Ascending aorta (tissue), 2 donors: ENCODE data around the gene S100A8. TPM values are rescaled to one million over a fixed set of nuclear protein-coding genes. Genes with fewer than 3 reads are reported as not detected.
A peak's percentile ranks its signal among the peaks of the same experiment; 100 is the strongest.

Source experiments
- DNase-seq, 2 donors: peaks; one replicate each; pipeline ENCODE4 v3.0.0-alpha.2; 2019; ENCODE audit warnings: low spot score in 2 of 2
- H3K27ac ChIP-seq, 2 donors: fragments of 200-600 bp; sonication (generic); one replicate each; pipeline ENCODE4 v1.5.1; 2016 to 2017; ENCODE audit warnings: mild to moderate bottlenecking in 1 of 2
- H3K27me3 ChIP-seq: fragments of 200-600 bp; sonication (generic); one replicate; pipeline ENCODE4 v1.5.1; 2017
- H3K36me3 ChIP-seq, 2 donors: fragments of 200-600 bp; sonication (generic); one replicate each; pipeline ENCODE4 v1.5.1; 2016
- H3K4me1 ChIP-seq, 2 donors: fragments of 200-600 bp; sonication (generic); one replicate each; pipeline ENCODE4 v1.5.1; 2016 to 2017; ENCODE audit warnings: mild to moderate bottlenecking in 1 of 2
- H3K4me3 ChIP-seq, 2 donors: fragments of 200-600 bp; sonication (generic); one replicate each; pipeline ENCODE4 v1.5.1; 2016 to 2017; ENCODE audit warnings: mild to moderate bottlenecking in 1 of 2
- H3K9me3 ChIP-seq, 2 donors: fragments of 200-600 bp; sonication (generic); one replicate each; pipeline ENCODE4 v1.5.1; 2016
- CTCF ChIP-seq, 3 experiments: fragments of 200-600 bp in 2 of 3; fragments of 450-650 bp in 1 of 3; sonication (generic) in 2 of 3; IDR thresholded peaks; one replicate each; pipeline ENCODE4 v1.5.1; 2016 to 2019; ENCODE audit warnings: antibody characterized with exemption in 3 of 3, mild to moderate bottlenecking in 1 of 3, moderate library complexity in 1 of 3
- intact Hi-C: fragments of 100-400 bp; cut with DNase I; formaldehyde crosslinking; loops from one replicate; pipeline ENCODE4 v1.15.1; 2023
- total RNA-seq: library from RNA; depleted of rRNA; stranded (reverse); fragments of >200 nt; gene quantifications from one replicate; pipeline ENCODE4 v1.1.0, GENCODE V29; 2016

Gene S100A8
- total RNA-seq: 33.5 TPM

GRCh38 chr1:153390938-153391710 lies at the start of gene S100A8:
TSS of gene S100A8 (minus strand) at chr1:153391073. CDS start at chr1:153390535, 538 bp downstream.
- Histone ChIP-seq H3K27ac (no peak within 1 kb of the TSS), H3K4me3 (no peak within 1 kb of the TSS), H3K27me3 (no peaks in the 10 kb centered on the region), H3K4me1 (no peaks in the 10 kb centered on the region), H3K9me3 (no peaks in the 10 kb centered on the region), H3K36me3 (no peaks in the 10 kb centered on the region)
- TF ChIP-seq CTCF (IDR thresholded peaks at IDR 0.05): no peak
- DNase-seq: peak in 1 of 2 donors; percentile 74
- intact Hi-C loops: no loop called here

DNA sequence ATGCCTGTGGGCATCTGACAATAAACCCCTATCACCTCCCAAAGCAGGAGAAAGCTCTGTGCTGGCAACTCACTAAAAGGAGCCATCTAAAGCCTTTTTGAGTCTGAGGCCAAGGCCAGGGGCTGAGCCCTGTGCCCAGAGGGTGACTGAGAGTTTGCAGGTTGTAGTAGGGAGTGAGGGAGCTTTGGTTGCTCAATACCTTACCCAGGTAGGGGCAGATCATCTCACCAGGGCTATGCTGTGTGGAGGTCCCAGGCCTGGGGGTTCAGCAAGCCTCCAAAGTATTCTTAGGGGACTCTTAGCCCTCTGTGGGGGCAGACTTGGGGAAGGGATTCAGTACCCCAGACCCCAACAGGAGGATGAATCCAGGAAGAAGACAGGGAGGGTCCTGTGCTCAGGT lies 48.4 kb upstream of the S100A8 start:
- H3K27me3 ChIP-seq: no peaks in the 10 kb centered on the region
- no peak overlapping the region for H3K4me3 ChIP-seq
- DNase-seq: no peak

GRCh38 chr1:153438599-153438998 lies 47.7 kb upstream of the S100A8 start:
- Histone ChIP-seq H3K9me3 (no peaks in the 10 kb centered on the region), H3K4me1 (no peaks in the 10 kb centered on the region), H3K27me3 (no peaks in the 10 kb centered on the region), H3K4me3 (no peak overlapping the region), H3K27ac (no peak overlapping the region), H3K36me3 (no peaks in the 10 kb centered on the region)
- no peak for TF ChIP-seq CTCF (IDR thresholded peaks at IDR 0.05)
- intact Hi-C loops: no loop called here
- DNase-seq: no peak

More for the DNA sequence above, 48.4 kb upstream of the S100A8 start:
- Histone ChIP-seq H3K36me3 (no peaks in the 10 kb centered on the region), H3K4me1 (no peaks in the 10 kb centered on the region), H3K9me3 (no peaks in the 10 kb centered on the region), H3K27ac (no peak overlapping the region)
- intact Hi-C loops: no loop called here
- TF ChIP-seq CTCF (IDR thresholded peaks at IDR 0.05): no peak

DNA sequence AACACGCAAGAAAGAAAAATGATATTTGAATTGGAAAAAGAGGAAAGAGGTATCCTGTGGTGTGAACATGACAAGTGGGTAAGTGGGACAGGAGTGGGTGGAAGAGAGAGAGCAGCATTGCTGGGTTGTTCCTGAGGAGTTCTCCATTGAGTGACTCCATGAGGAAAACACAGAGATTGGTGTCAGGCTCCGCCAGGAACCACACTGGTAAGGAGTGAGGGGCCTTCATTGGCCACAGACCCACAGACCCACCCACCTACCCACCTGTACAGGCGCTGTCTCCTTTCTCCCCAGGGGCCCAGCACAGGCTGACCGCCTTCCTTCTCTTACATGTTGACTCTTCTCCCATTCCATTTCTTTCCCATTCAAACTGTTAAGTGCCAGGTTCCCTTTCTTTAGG lies 46.4 kb upstream of the S100A8 start:
- Histone ChIP-seq H3K27ac (no peak overlapping the region), H3K4me1 (no peaks in the 10 kb centered on the region), H3K4me3 (no peak overlapping the region), H3K36me3 (no peaks in the 10 kb centered on the region), H3K9me3 (no peaks in the 10 kb centered on the region), H3K27me3 (no peaks in the 10 kb centered on the region)
- TF ChIP-seq CTCF (IDR thresholded peaks at IDR 0.05): no peak
- intact Hi-C loops: no loop called here
- no peak for DNase-seq

DNA sequence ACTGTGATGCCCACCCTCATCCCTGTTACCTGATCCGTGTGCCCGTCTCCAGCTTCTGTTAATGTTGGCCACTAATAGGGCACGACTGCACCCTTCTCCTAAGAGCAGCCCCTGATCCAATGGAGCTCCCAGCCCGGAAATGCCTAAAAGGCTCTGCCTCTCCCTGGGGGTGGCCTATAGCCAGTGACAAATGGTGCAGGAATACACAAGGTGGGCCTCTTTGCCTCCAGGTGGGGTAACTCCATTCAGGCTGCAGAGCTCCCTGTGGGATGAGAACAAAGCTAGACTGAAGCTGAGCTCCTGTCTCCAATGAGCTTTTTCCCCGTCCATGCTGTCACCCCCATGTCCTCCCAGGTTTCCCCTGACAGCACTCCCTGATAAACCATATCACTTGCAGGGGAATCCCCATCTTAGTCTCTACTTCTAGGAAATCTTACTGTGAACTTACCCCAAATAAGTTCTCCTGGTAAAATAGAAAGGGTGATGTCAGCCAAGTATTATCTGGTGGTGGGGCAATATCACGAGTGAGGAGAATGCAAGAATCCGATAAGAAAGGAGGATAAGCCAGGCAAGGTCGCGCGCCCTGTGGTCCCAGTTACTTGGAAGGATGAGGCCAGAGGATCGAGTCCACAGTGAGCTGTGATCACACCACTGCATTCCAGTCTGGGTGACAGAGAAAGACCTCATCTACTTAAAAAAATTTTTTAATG lies 44.0 kb upstream of the S100A8 start:
- intact Hi-C loops: no loop called here
- TF ChIP-seq CTCF (IDR thresholded peaks at IDR 0.05): no peak

More for the DNA sequence above, 44.0 kb upstream of the S100A8 start:
- no peak for DNase-seq
- Histone ChIP-seq H3K9me3 (no peaks in the 10 kb centered on the region), H3K27me3 (no peaks in the 10 kb centered on the region), H3K27ac (no peak overlapping the region), H3K4me3 (no peak overlapping the region), H3K36me3 (no peaks in the 10 kb centered on the region), H3K4me1 (no peaks in the 10 kb centered on the region)
